GM18502 (cell line): ENCODE data around the gene GAL3ST2.
"Not testable (repeated sequence)": the region's sequence is repeated elsewhere in the genome, so short reads cannot be mapped to it uniquely, and the experiment has no call there.

Experiments used
- ATAC-seq: cut with Tn5 transposase; IDR thresholded peaks from one replicate; pipeline ENCODE4 v1.9.1; 2021; ENCODE audit warnings: mild to moderate bottlenecking; ENCODE audit not compliant: unreplicated experiment, poor library complexity

The GAL3ST2 gene

GRCh38 chr2:241776336-241777169 lies at the start of gene GAL3ST2:
Gene GAL3ST2 (plus strand): TSS chr2:241776822. CDS start chr2:241776956, 134 bp downstream.
- no peak for ATAC-seq

GRCh38 chr2:241728000-241728399 lies 48.6 kb upstream of the GAL3ST2 start:
- no peak for ATAC-seq

GRCh38 chr2:241728627-241729026 lies 48.0 kb upstream of the GAL3ST2 start:
- ATAC-seq, result no peak

GRCh38 chr2:241729868-241730267 lies 46.8 kb upstream of the GAL3ST2 start:
- ATAC-seq, result no peak

GRCh38 chr2:241730671-241731293 lies 45.8 kb upstream of the GAL3ST2 start:
- ATAC-seq, result no peak

DNA sequence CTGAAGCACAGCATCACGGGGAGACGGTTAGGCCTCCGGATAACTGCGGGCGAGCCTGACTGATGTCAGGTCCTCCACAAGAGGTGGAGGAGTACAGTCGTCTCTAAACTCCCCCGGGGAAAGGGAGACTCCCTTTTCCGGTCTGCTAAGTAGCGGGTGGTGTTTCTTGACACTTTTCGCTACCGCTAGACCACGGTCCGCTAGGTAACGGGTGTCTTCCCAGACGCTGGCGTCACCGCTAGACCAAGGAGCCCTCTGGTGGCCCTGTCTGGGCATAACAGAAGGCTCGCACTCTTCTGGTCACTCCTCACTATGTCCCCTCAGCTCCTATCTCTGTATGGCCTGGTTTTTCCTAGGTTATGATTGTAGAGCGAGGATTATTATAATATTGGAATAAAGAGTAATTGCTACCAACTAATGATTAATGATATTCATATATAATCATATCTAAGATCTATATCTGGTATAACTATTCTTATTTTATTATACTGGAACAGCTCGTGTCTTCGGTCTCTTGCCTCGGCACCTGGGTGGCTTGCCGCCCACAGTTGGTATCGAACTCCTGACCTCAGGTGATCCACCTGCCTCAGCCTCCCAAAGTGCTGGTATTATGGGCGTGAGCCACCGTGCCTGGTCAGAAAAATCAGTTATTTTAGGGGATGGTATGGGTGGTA lies 44.0 kb upstream of the GAL3ST2 start:
- not testable (repeated sequence) for ATAC-seq

- ATAC-seq, result no peak
Observed at GRCh38 chr2:241733391-241734207, 43.0 kb upstream of the GAL3ST2 start.

GRCh38 chr2:241734208-241734466 lies 42.5 kb upstream of the GAL3ST2 start:
- peak; percentile 28 for ATAC-seq

GRCh38 chr2:241734467-241735208 lies 42.0 kb upstream of the GAL3ST2 start, which contains the start of gene D2HGDH:
Gene D2HGDH (plus strand): TSS chr2:241734630. CDS start chr2:241735225, 595 bp downstream.
- peak; percentile 83 for ATAC-seq

GRCh38 chr2:241736111-241736510 lies 40.5 kb upstream of the GAL3ST2 start:
- no peak for ATAC-seq

GRCh38 chr2:241738040-241738686 lies 38.5 kb upstream of the GAL3ST2 start:
- ATAC-seq, result no peak

- ATAC-seq, result no peak
Observed at GRCh38 chr2:241739177-241739576, 37.4 kb upstream of the GAL3ST2 start.

DNA sequence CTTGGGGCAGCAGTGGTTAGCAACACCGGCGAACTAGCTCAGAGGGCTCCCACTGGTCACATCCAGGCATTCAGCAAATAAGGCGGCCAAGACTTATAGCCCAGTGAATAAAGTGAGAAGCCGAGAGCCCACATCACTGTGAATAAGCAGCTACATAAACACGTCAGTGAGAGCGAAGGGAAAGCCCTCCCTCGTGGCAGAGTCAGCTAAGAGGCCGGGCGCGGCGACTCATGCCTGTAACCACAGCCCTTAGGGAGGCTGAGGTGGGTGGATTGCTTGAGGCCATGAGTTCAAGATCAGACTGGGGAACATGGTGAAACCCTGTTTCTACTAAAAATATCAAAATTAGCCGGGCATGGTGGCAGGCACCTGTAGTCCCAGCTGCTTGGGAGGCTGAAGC lies 37.0 kb upstream of the GAL3ST2 start:
- ATAC-seq, result no peak

GRCh38 chr2:241741016-241741415 lies 35.6 kb upstream of the GAL3ST2 start:
- no peak for ATAC-seq

DNA sequence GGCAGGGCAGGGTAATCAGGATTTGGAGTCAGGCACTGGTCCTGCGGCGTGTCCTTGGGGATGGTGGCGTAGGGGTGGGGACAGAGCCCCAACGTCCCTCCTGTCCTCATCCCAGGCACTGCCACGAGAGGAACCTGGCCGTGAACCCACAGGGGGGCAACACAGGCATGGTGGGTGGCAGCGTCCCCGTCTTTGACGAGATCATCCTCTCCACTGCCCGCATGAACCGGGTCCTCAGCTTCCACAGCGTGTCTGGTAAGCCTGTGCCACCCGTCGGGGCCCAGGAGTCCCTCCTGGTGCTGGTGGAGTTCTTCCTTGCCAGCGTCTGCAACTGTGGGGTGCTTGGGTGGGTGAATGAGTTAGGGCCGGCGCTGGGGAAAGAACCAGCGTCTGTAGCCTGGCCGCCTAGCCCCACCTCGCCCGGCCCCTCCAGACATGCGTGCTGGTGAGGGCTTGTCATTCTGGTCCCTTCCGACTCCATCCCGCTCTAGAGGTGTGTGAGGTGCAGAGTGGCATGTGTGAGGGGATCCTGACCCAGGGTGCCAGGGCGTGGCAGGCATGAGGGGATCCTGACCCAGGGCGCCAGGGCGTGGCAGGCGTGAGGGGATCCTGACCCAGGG lies 34.2 kb upstream of the GAL3ST2 start:
- no peak for ATAC-seq

DNA sequence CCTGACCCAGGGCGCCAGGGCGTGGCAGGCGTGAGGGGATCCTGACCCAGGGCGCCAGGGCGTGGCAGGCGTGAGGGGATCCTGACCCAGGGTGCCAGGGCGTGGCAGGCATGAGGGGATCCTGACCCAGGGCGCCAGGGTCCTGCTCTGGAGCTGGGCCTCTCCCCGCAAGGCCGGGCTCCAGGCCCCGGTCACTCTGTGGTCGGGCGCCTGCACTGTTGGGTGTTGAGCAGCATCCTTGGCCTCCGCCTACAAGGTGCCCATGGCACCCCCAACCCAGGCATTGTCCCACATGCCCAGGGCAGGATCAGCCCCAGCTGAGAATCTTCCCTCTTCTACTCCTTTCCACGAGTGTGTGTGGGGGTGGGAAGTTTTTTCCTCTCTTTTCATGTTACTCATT lies 33.6 kb upstream of the GAL3ST2 start:
- ATAC-seq, result not testable (repeated sequence)

DNA sequence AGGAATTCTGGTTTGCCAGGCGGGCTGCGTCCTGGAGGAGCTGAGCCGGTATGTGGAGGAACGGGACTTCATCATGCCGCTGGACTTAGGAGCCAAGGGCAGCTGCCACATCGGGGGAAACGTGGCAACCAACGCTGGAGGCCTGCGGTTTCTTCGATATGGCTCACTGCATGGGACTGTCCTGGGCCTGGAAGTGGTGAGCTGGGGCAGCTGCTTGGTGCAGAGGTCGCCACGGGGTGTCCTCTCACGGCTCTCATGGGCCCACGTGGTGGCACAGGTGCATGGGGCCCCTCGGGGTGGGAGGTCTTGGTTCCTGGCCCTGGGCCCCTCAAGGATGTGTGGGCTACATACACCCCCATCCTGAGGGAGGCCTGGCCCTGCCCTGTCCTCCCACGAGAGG lies 33.0 kb upstream of the GAL3ST2 start:
- no peak for ATAC-seq

DNA sequence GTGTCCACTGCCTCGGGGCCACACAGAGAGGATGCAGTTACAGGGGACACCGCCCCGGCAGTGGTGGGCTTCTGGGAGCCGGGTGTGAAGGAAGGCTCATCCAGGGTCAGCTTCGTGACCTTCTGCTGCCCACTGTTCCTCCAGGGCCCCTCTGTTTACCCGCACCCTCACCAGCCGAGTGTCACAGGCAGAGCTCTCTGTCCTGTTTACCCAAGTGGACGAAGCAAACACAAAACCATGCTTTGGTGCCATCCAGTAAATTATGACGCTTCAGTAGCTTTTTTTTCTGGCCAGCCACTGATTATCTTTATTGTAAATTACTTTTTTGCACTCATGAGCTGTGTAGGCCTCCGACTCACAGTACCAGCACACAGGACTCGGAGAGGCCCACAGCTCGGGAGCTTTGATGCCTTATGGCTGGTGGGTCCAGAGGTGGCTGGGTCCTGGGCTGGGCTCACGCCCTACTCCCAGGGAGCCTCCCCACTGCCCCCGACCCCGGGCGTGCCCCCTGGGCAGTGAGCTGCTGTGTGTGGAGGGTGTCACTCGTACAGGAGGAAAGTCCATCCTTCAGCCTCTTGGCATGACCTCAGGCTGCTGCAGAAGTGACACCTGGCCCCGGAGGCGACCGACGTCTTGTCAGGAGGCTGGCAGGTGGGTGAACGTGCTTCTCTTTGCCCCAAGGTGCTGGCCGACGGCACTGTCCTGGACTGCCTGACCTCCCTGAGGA lies 32.4 kb upstream of the GAL3ST2 start:
- ATAC-seq, result no peak
